Chondrocyte (in vitro differentiated cells): ENCODE results near the gene SLC38A1. TPM values are rescaled to one million over a fixed set of nuclear protein-coding genes. Genes with fewer than 3 reads are reported as not detected.
"Not testable (repeated sequence)": the region's sequence is repeated elsewhere in the genome, so short reads cannot be mapped to it uniquely, and the experiment has no call there.

Experiments
- DNase-seq: peaks from one replicate; pipeline ENCODE4 v3.0.0; 2021; ENCODE audit warnings: mixed read lengths, low spot score
- H3K27ac Mint-ChIP-seq: one replicate; pipeline ENCODE4 v1.8.0; 2021; ENCODE audit warnings: mild to moderate bottlenecking, moderate library complexity, mixed read lengths; ENCODE audit not compliant: unreplicated experiment
- H3K27me3 Mint-ChIP-seq: 2 replicates; pipeline ENCODE4 v1.8.0; 2021; ENCODE audit warnings: low read depth, mixed read lengths
- H3K36me3 Mint-ChIP-seq: 2 replicates; pipeline ENCODE4 v1.8.0; 2021; ENCODE audit warnings: low read depth, mixed read lengths
- H3K4me1 Mint-ChIP-seq: 2 replicates; pipeline ENCODE4 v1.8.0; 2021; ENCODE audit warnings: low read depth, mild to moderate bottlenecking, mixed read lengths
- H3K4me3 Mint-ChIP-seq: one replicate; pipeline ENCODE4 v1.8.0; 2021; ENCODE audit warnings: mild to moderate bottlenecking, moderate library complexity, mixed read lengths; ENCODE audit not compliant: unreplicated experiment
- H3K9me3 Mint-ChIP-seq: 2 replicates; pipeline ENCODE4 v1.8.0; 2021; ENCODE audit warnings: low read depth, mixed read lengths
- CTCF ChIP-seq: fragments of 200-600 bp; sonication (generic); IDR thresholded peaks from 2 replicates; pipeline ENCODE4 v1.5.0; 2021; ENCODE audit warnings: antibody characterized with exemption, mild to moderate bottlenecking, moderate library complexity
- total RNA-seq: library from RNA; stranded (reverse); gene quantifications from 3 replicates; pipeline ENCODE4 v1.2.1, GENCODE V29; 2021

The SLC38A1 gene
- total RNA-seq, 1 donor from 2014 or later, result 185 TPM

- Mint-ChIP-seq H3K27ac (no peak overlapping the region), H3K9me3 (peaks cover under 1% of the 10 kb centered on the region), H3K4me3 (no peak overlapping the region), H3K27me3 (peaks cover 3% of the 10 kb centered on the region), H3K36me3 (no peaks in the 10 kb centered on the region), H3K4me1 (peaks cover 8% of the 10 kb centered on the region)
- no peak for TF ChIP-seq CTCF
- no peak for DNase-seq
Observed at GRCh38 chr12:46299851-46300250, 31.0 kb upstream of the SLC38A1 start.

GRCh38 chr12:46298261-46298660 lies 29.4 kb upstream of the SLC38A1 start:
- H3K9me3 Mint-ChIP-seq, result no peaks in the 10 kb centered on the region
- H3K27ac Mint-ChIP-seq, result no peak overlapping the region
- TF ChIP-seq CTCF, result no peak
- no peak overlapping the region for H3K4me3 Mint-ChIP-seq
- no peak for DNase-seq
- H3K27me3 Mint-ChIP-seq, result peaks cover 3% of the 10 kb centered on the region
- H3K4me1 Mint-ChIP-seq, result peaks cover 8% of the 10 kb centered on the region
- H3K36me3 Mint-ChIP-seq, result no peaks in the 10 kb centered on the region

GRCh38 chr12:46296822-46297221 lies 28.0 kb upstream of the SLC38A1 start:
- Mint-ChIP-seq H3K27ac (no peak overlapping the region), H3K4me1 (peaks cover 8% of the 10 kb centered on the region), H3K9me3 (peaks cover 5% of the 10 kb centered on the region), H3K4me3 (no peak overlapping the region), H3K27me3 (peaks cover 3% of the 10 kb centered on the region), H3K36me3 (peaks cover 3% of the 10 kb centered on the region)
- DNase-seq, result no peak
- TF ChIP-seq CTCF, result no peak

GRCh38 chr12:46292754-46293402 lies 24.0 kb upstream of the SLC38A1 start:
- Mint-ChIP-seq H3K27me3 (peaks cover 3% of the 10 kb centered on the region), H3K4me3 (no peak overlapping the region), H3K27ac (no peak overlapping the region), H3K9me3 (peaks cover 14% of the 10 kb centered on the region), H3K36me3 (peaks cover 8% of the 10 kb centered on the region), H3K4me1 (no peaks in the 10 kb centered on the region)
- peak; percentile 35 for TF ChIP-seq CTCF
- DNase-seq, result no peak

- DNase-seq, H3K27me3 Mint-ChIP-seq, H3K4me3 Mint-ChIP-seq: not testable (repeated sequence)
Observed at GRCh38 chr12:46291953-46292352, 23.1 kb upstream of the SLC38A1 start.

GRCh38 chr12:46285177-46285576 lies 16.3 kb upstream of the SLC38A1 start:
- H3K4me1 Mint-ChIP-seq, H3K27me3 Mint-ChIP-seq, H3K27ac Mint-ChIP-seq, DNase-seq, H3K4me3 Mint-ChIP-seq: not testable (repeated sequence)
- H3K36me3 Mint-ChIP-seq, result peaks cover 40% of the 10 kb centered on the region
- H3K9me3 Mint-ChIP-seq, result peaks cover 53% of the 10 kb centered on the region

More at GRCh38 chr12:46291953-46292352, 23.1 kb upstream of the SLC38A1 start:
- H3K27ac Mint-ChIP-seq, H3K4me1 Mint-ChIP-seq: not testable (repeated sequence)
- Mint-ChIP-seq H3K36me3 (peaks cover 14% of the 10 kb centered on the region), H3K9me3 (peaks cover 23% of the 10 kb centered on the region)
